ENCODE data around the gene GAREM1.

Gene GAREM1

DNA sequence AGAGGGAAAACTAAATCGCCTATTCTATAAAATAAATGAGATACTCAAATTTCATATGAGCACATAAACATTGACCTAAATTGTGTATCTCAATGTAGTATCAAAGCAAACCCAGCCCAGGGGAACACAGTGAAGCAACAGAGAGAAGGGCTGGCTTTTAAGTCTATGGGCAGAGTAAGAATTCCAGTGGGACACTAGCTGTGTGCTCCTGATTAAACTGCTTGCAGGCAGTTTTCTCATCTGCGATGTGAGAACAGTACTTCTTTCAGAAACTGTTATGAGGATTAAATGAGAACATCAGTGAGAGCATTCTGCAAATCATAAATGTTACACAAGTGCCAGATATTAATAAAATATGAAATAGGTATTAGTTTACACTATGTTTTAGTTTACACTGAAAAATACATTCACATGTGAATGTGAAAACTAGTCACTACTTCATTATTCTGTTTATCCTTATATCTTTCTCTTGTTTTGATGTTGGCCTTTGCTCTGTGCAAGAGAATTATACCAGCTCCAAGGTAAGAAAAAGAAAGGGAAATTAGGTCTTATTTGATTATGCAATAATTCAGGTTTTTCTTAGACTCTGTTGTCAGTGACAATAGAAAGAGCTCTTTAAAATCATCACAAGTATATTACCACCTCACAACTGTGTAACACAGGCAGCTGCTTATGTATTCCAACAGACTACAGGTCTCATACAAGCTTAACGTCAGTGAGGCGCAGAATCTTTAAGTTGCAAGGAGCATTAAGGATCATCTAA, 47.5 kb downstream of the GAREM1 start:
- DNase-seq, result no peak

DNA sequence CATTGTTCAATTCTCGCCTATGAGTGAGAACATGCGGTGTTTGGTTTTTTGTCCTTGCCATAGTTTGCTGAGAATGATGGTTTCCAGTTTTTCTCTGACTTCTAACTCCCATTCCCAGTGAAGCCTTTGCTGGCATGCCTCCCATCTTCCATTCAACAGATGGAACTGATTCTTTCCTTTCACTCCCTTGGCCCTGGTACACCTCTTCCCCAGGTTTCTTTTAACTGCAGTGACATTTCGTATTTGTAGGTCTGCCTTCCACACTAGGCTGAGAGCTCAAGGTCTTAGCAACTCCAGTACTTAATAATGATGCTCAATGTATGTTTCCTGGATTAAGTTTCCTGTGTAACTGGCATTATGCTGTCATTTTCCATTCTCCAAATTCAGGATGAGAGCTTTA, 48.5 kb downstream of the GAREM1 start:
- no peak for DNase-seq

DNA sequence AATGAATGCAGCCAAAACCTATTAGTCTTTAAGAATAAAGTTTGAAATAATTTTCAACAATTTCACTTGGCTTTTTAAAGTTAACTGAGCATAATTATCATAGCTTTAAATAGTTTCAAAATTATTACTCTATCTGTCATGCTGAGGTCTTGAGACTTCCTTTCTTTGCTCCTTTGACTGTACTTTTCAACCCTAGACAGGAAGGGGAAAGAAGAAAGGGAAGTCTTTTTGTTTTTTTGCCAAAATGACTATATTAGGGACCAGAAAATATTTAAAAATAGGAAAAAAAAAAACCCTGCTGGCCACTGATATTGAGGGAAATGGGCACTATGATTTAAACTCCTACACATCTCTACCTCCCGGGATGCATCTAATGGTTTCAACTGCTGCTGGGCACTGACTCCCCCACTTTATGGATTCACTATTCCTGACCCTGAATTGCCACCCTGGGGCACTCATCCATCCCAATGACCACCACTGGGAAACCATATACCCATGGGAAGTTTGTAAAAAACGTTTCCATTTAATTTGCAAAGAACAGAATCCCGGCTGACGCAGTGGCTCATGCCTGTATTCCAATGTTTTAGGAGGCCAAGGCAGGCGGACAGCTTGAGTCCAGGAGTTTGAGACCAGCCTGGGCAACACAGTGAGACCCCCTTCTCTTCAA, 50.5 kb downstream of the GAREM1 start:
- no peak for DNase-seq

DNA sequence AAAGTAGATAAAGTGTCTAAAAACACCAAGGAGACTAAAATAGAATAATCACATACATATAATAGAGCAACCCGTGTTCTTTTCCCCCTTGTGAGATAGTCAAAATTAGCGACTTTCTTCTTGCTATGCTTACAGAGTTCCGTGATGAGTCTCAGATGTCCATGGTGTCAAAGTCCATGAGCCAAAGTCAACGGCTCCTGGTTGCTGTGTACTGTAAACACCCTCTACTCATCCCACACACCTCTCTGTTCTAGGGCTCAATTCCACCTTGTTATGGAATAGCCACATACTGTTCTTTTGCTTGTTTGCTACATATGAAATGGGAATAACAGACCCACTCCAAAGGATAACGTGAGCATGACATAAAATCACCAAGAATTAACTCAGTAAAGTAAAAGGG, 52.5 kb downstream of the GAREM1 start:
- no peak for DNase-seq

DNA sequence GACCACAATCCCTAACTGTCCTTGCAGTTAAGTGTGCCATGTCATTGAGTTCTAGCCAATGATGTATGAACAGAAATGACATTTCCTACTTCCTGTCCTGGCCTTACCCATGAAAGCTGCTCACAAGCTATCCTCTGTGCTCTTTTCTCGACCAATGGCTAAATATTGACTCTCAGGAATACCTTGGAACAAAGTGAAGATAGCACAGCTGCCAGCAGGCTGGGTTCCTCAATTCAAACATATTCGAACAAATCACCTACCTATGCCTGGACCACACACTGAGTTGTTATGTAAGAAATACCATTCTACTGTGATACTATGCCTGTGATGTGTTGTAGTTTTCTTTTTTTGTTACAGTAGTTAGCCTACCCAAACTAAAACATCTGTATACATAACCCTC, 65.1 kb downstream of the GAREM1 start:
- no peak for DNase-seq

DNA sequence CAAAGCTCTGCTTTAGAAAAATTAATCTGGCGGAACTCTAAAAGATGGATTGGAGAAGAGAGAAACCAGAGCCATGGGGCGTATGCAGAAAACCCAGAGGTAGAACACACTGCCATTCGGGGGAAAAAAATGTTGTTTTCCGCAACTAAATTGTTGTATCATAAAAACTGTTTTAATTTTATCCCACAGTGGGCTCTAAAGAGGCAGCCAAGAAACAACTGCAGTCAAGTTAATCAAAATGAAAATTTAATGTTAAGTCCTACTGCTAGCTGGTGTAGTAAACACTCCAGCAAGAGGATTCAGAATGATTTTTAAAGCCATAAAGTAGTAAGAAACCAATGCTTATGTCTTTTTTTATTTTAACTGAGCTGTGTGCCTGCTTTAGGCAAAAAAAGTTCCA, 69.1 kb downstream of the GAREM1 start:
- DNase-seq, result no peak

DNA sequence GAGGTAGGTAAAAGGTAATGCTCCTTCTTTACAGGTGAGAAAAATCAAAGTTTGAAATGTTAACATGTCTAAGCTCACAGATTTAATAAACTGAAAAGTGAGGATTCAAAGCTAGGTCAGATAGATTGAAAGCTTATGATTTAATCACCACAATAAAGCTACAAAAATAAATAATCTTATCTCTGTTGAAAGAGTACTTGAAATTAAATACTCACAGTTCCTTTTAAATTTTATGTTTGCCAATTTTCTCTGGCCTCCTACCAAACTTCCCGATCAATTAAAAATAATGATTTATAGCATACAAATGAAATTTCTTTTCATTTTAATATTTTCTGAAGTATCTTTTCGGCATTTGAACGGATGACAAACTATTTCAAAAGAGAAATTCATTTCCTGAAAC, 77.3 kb downstream of the GAREM1 start:
- DNase-seq, result no peak

DNA sequence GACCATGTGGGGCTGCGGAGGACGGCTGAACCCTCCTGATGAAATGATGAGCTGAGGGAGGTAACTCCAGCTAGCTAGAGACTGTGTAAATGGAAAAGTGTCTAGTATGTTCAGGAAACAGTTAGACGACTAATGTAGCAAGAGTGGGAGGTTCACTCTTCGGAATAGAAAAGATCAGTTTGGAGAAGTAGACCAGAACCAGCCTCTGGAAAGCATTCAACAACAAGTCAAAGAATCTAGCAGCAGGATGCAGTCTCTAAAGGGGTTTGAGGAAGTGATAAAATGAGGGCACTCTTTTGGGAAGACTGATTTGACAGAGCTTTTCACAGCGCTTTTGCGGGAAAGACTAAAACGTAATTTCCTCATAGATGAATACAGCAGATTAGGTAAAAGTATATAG, 79.6 kb downstream of the GAREM1 start:
- no peak for DNase-seq

DNA sequence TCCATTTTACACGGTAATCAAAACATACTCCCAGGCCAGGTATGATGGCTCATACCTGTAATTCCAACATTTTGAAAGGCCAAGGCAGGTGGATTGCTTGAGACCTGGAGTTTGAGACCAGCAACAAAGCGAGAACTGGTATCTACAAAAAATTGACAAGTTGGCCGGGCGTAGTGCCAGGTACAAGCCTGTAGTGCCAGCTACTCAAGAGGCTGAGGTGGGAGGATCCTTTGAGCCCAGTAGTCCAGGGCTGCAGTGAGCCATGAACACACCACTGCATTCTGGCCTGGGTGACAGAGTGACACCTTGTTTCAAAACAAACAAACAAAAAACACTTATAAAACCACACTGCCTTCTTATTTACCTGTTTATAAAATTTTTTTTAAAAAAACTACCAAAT, 80.8 kb downstream of the GAREM1 start:
- no peak for DNase-seq

DNA sequence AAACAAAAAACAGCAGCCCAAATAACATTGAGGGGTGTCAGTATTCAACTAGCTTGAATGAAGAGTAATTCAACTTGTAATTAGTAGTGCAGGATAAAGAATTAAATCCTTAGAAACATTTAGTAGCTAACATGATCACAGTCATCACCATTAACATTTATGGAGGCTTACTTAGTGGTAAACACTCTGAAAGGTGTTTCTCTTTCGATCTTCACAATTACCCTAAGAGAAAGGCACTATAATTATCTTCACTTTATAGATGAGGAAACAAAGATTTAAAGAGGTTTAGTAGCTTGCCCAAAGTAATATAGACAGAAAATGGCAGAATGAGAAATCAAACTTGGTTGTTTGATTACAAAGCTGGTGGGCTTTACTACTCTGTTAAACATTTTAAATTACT, 81.5 kb downstream of the GAREM1 start:
- no peak for DNase-seq

DNA sequence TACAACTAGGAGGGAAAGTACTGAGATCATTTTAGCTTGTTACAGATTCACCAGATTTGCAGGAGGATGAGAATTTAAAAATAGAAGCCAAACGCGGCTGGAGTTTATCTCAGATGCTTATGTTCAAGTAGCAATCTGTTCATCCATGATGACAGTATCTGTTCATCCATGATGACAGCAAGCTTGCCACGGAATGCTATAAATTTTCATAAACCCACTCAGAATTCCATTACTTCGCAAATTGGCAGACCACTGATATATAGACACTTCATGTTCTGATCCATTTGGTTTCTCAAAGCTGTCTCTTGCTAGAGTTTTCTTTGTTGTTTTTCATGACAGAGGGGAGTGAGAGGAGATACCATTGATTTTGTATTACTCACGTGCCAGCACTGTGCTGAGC, 84.2 kb downstream of the GAREM1 start:
- no peak for DNase-seq

DNA sequence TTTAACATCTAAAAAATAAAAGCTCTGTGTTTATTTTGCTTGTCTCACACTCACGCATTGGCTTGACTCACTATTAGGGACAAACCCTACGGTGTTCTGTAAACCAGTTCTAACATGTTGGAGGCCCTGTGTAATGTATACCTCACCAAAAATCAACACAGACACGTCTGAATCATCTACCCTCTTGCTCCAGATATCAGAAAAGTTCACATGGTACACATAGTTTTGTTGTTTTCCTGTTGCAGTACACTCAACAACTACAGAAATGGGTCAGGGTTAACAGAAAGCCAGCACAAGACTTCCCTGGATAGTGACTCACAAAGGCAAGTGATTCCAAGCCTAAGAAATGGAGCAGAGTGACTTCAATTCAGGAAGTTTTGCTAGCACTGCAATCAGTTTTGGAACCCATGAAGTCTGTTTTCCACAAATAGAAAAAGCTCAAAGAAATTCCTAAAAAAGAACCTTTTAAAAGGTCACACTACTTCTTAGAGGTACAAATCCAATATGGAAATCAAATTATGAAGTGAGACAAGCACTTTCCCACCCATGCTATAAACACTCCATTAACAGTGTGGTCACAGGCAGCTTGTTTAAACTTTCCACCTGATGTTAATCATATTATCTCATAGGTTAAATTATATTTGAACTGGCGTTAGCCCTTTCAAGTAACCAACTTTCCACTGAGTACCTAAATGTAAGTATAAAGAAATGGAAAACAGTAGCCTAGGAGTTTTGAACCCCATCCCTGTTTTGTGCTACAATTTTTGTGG, 87.4 kb downstream of the GAREM1 start:
- DNase-seq, result no peak

DNA sequence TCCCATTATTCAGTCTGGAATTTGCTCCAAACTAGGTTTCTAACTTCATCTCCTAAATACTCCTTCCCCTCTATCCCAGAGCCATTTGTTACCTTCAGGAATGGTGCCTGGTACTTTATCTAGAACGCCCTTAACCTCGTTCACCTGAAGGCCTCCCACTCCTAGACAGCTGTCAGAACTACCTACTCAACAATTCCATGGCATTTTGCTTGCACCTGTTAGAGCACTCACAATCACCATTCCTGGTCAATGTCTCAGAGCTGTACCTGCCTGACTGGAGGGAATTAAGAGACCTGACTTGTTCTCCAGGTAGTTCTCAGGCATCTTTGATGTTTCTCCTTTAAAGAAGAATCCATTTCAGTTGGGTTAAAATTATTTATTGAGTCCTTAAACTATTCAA, 88.9 kb downstream of the GAREM1 start:
- DNase-seq, result no peak

DNA sequence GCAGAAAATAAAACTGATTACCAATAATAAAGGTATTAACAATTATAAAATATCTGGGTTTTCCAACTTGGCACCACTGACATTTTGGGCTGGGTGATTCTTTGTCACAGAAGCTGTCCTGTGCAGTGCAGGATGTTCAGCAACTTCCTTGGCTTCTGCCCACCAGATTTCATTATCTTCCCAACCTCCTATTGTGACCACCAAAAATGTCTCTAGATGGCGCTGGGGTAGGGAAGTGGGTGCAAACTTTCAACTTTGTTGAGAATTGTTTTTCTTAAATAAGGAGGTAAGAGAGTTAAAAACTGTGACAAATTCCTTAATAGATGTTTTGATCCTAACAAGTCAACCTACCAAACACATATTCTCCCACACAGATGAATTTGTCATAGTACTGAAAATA, 90.1 kb downstream of the GAREM1 start:
- no peak for DNase-seq

DNA sequence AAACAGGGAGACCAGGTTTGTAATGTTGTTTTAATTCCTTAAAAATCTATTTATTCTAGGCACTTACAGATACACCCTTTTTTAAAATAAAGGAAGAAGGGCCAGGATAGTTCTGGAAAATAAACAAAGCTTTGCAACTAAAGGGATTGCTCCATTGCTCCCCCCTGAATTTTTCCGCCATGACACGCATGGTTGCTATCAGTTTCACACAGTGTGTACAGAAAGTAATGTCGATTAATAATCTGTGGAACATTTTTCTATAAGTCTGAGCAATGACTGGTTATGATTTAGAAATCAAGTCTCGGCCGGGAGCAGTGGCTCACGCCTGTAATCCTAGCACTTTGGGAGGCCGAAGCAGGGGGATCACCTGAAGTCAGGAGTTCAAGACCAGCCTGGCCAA, 90.8 kb downstream of the GAREM1 start:
- DNase-seq, result no peak

DNA sequence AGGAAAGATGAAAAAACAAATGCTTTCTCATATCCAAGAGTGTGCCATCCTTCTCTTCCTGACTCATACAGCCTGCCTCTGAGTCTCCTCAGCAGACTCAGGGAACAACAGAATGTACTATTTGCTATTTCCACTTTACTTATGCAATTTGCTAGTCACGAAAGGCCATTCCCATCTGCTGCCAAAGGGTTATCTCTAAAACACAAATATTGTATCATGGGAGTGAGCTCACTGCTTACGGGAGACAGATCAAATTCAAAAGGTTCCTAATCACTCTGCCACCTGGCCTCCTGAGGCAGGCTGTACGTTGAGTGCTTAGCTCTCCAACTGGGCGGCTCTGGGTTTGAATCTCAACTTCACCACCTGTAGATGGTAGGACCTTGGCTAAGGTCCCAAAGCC, 92.0 kb downstream of the GAREM1 start:
- no peak for DNase-seq

DNA sequence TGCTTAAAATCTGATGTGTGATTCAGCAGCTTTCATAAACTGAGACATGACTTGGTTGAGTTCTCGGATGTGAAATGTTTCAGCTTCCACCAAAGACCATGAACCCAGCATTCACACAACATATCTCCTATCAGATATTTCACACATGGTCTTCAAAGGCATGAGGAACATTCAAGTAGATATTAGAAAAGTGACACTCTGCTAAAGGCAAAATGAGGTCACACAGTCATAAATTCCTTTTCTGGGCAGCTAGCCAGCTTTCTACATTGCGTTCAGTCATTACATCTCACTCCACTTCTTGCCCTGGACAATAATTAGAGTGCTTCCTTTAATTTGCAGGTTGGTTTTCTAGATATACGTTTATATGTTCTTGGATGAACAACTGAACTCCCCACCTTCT, 96.7 kb downstream of the GAREM1 start:
- no peak for DNase-seq

DNA sequence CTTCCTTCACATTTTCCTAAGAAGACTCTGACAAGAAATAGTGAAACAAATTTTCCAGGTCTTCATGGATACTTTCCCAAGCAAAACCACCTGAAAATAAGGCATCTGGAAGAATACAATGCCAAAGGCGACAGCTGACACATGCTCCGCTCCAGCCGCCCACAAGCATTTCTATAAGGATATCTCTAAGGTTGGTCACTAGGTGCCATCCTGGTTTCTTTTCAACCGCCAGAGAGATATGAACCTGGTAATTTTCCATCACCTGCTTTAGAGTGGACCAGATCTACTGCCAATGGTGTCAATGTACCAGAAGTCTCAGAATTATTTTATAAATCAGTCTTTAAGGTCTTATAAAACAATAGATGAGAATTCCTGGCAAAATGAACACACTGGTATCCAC, 97.2 kb downstream of the GAREM1 start:
- DNase-seq, result no peak

DNA sequence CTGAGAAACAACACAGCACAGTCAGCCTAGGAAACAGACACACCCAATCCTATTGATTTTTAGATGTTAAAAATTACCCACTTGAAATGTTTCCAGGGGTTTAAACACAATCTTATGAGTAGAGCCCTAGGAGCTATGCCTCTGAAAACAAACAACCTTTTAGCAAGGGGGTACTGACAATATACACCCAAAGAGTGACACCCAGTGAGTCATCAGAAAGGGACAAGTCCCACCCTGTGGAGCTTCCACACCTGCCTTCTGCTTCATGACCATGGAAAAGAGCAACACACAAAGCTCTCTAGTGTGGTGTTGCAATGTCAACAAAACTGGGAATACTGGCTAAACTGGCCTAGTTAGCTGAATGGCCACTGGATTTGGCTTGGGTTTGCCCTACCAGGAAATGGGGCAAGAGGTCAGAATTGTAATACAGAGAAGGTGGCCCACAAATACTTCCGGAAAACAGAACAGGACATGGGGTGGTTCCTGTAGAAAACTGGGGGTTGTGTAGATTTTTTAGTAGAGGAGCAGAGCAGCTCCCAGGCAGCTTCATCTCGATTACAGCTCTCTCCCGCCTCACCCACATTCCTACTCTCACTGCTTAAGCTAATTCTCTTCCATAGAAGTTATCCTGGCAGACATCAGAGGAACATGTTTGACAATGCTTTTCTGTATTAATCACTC, 98.2 kb downstream of the GAREM1 start:
- no peak for DNase-seq

DNA sequence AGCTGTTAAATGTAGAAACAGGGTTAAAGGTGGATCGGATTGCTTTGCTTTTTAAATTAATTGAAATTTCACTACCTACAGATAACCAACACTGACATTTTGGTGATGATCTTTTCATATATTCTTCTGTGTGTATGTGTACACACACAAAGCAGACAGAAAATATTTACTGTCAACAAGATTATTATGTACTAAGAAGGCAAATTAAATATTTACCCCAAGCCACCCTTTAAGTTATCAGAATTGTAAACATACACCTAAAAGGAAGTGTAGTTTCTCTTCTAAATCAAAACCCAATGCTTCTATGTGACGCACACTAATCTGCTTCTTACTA, 98.7 kb downstream of the GAREM1 start:
- no peak for DNase-seq

DNA sequence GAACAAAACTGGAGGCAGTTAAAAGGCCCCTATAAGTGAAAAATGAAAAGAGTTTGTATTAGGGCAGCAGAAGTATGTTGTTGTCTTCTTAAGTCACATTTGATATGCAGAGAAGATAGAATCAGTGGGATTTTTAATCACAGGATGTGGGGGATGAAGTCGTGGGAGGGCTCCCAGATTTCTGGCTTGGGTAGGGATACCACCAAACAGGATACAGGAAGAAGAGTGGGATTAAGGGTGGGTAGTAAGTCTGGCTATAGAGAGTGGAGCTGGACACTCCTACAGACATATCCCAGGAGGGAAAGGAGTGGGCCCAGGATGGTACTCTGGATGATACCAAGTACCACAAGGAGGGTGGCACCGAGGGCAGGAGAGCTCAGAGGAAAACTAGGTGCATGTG, 99.3 kb downstream of the GAREM1 start:
- DNase-seq, result no peak

DNA sequence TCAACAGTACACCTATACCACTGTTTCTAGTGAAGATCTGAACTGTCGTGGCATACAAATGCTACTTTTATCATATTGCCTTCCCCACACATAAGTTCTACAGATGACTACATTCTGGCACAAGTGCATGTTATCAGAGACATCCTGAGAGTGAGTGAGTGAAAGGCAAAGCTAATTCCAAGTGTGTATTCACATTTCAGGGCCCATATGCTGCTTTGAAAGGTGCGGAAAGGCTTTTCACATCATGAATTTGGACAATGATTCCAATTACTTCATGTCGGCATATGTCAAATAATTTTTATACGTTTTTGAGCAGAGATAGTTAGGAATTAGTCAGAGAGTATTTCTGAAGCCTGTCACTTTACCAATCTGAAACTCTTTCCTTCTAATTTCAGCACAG, 101.7 kb downstream of the GAREM1 start:
- no peak for DNase-seq

DNA sequence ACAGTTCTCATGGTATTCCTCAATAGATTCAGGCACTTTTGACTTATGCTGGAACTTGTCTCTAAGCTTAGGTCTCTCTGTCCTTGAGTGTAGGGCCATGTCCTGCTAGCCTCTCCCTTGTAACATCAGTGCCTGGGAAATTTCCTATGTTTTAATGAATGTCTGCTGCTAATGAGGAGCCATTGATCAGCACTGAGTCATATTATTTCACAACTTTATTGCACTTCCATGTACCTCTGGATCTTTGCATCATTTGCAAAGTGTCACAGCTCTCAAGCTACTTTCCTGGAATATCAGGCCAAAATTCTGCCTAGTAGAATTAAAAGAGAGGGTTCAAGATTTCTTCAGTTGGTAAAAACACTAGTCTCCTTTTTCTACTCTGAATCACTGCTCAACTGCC, 102.5 kb downstream of the GAREM1 start:
- no peak for DNase-seq

Measured in effector CD8-positive, alpha-beta T cell (primary cell).